ENCODE measurements around the gene SLC66A3.

DNA sequence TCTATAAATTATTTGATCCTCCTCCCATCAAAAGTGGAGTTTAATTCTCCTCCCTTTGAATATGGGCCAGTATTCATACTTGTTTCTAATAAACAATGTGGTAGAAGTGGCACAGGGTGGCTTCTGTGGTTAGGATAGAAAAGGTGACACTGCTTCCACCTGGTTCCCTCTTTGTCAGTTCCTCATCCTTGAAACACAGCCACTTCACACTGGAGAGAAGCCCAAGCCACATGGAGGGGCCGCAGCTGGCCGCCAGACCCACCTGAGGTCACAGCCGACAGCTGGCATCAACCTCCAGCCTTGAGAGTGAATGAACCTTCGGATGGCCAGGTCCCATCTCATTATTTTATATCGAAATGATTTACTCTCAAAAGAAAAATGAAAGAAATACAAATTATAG lies 27.5 kb upstream of the SLC66A3 start:
- TF ChIP-seq, protein P1, sequence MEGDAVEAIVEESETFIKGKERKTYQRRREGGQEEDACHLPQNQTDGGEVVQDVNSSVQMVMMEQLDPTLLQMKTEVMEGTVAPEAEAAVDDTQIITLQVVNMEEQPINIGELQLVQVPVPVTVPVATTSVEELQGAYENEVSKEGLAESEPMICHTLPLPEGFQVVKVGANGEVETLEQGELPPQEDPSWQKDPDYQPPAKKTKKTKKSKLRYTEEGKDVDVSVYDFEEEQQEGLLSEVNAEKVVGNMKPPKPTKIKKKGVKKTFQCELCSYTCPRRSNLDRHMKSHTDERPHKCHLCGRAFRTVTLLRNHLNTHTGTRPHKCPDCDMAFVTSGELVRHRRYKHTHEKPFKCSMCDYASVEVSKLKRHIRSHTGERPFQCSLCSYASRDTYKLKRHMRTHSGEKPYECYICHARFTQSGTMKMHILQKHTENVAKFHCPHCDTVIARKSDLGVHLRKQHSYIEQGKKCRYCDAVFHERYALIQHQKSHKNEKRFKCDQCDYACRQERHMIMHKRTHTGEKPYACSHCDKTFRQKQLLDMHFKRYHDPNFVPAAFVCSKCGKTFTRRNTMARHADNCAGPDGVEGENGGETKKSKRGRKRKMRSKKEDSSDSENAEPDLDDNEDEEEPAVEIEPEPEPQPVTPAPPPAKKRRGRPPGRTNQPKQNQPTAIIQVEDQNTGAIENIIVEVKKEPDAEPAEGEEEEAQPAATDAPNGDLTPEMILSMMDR (conservative IDR thresholded peaks at IDR 0.05; ENCODE audit: low read depth, low read length): no peak
- TF ChIP-seq EZH2 (IDR thresholded peaks at IDR 0.05; ENCODE audit: low read length, unreplicated experiment): no peak
